ENCODE data around the gene PNLIPRP1. TPM values are rescaled to one million over a fixed set of nuclear protein-coding genes. Genes with fewer than 3 reads are reported as not detected.

Gene PNLIPRP1
- polyA plus RNA-seq, 1 donor (not counting 4 experiments of a cell fraction or from before 2014, with no cell fraction given): not detected

GRCh38 chr10:116557305-116557880, 33.4 kb upstream of the PNLIPRP1 start:
- Histone ChIP-seq H3K9me1 (ENCODE audit: control insufficient read depth, extremely low read depth, insufficient read depth, low read length) (no peaks in the 10 kb centered on the region), H3K79me2 (ENCODE audit: control insufficient read depth, insufficient read depth, low read length) (no peaks in the 10 kb centered on the region), H3K9ac (ENCODE audit: control insufficient read depth, extremely low read depth, insufficient read depth, low read length) (no peak overlapping the region), H3K36me3 (ENCODE audit: control insufficient read depth in 2 of 2, extremely low read depth in 1 of 2, insufficient read depth in 2 of 2, low read length in 2 of 2) (no peaks in the 10 kb centered on the region), H3K9me3 (ENCODE audit: control insufficient read depth, low read depth, low read length) (no peaks in the 10 kb centered on the region), H3K27me3 (ENCODE audit: control insufficient read depth, extremely low read depth, insufficient read depth, low read length) (no peaks in the 10 kb centered on the region), H4K20me1 (ENCODE audit: control insufficient read depth, extremely low read depth, insufficient read depth, low read length) (no peaks in the 10 kb centered on the region), H3K4me1 (ENCODE audit: control insufficient read depth, extremely low read depth, insufficient read depth, low read length) (no peaks in the 10 kb centered on the region), H2AFZ (ENCODE audit: control insufficient read depth, low read length) (no peak overlapping the region), H3K4me3 (ENCODE audit: control insufficient read depth in 2 of 3, extremely low read depth in 1 of 3, insufficient read depth in 2 of 3, low read depth in 1 of 3, low read length in 3 of 3) (no peak overlapping the region), H3K27ac (ENCODE audit: control insufficient read depth, insufficient read depth, low read length) (no peak overlapping the region), H3K4me2 (ENCODE audit: control insufficient read depth, extremely low read depth, insufficient read depth, low read depth, low read length) (no peak overlapping the region)
- FAIRE-seq (no peak), DNase-seq (ENCODE audit: low read depth, low spot score) (no peak)
- dilution Hi-C loops (cut with MboI; ENCODE audit: extremely low pct_ligation_motif_present, low sequenced_read_pairs): no loop called here
- TF ChIP-seq CTCF (optimal IDR thresholded peaks at IDR 0.05 in 1 of 3, IDR thresholded peaks at IDR 0.05 in 1 of 3, conservative IDR thresholded peaks at IDR 0.05 in 1 of 3; ENCODE audit: extremely low read depth in 1 of 3, insufficient read depth in 2 of 3, low read length in 3 of 3) (no peak), EZH2 (IDR thresholded peaks at IDR 0.05; ENCODE audit: low read length) (no peak)

- Histone ChIP-seq H3K4me3 (ENCODE audit: control insufficient read depth in 2 of 3, extremely low read depth in 1 of 3, insufficient read depth in 2 of 3, low read depth in 1 of 3, low read length in 3 of 3) (no peak overlapping the region), H3K9ac (ENCODE audit: control insufficient read depth, extremely low read depth, insufficient read depth, low read length) (no peak overlapping the region), H3K27me3 (ENCODE audit: control insufficient read depth, extremely low read depth, insufficient read depth, low read length) (no peaks in the 10 kb centered on the region), H3K27ac (ENCODE audit: control insufficient read depth, insufficient read depth, low read length) (no peak overlapping the region), H3K79me2 (ENCODE audit: control insufficient read depth, insufficient read depth, low read length) (no peaks in the 10 kb centered on the region), H4K20me1 (ENCODE audit: control insufficient read depth, extremely low read depth, insufficient read depth, low read length) (no peaks in the 10 kb centered on the region), H3K4me1 (ENCODE audit: control insufficient read depth, extremely low read depth, insufficient read depth, low read length) (no peaks in the 10 kb centered on the region), H3K4me2 (ENCODE audit: control insufficient read depth, extremely low read depth, insufficient read depth, low read depth, low read length) (no peak overlapping the region), H3K9me3 (ENCODE audit: control insufficient read depth, low read depth, low read length) (no peaks in the 10 kb centered on the region), H3K36me3 (ENCODE audit: control insufficient read depth in 2 of 2, extremely low read depth in 1 of 2, insufficient read depth in 2 of 2, low read length in 2 of 2) (no peaks in the 10 kb centered on the region), H3K9me1 (ENCODE audit: control insufficient read depth, extremely low read depth, insufficient read depth, low read length) (no peaks in the 10 kb centered on the region), H2AFZ (ENCODE audit: control insufficient read depth, low read length) (no peak overlapping the region)
- TF ChIP-seq EZH2 (IDR thresholded peaks at IDR 0.05; ENCODE audit: low read length) (no peak), CTCF (optimal IDR thresholded peaks at IDR 0.05 in 1 of 3, IDR thresholded peaks at IDR 0.05 in 1 of 3, conservative IDR thresholded peaks at IDR 0.05 in 1 of 3; ENCODE audit: extremely low read depth in 1 of 3, insufficient read depth in 2 of 3, low read length in 3 of 3) (no peak)
- no peak for DNase-seq (ENCODE audit: low read depth, low spot score)
- dilution Hi-C loops (cut with MboI; ENCODE audit: extremely low pct_ligation_motif_present, low sequenced_read_pairs): no loop called here
- FAIRE-seq: no peak
Observed at GRCh38 chr10:116565534-116565933, 25.2 kb upstream of the PNLIPRP1 start.

Data from keratinocyte (primary cell).